HS-5 (cell line): ENCODE measurements around the gene FBN3.
"Not testable (repeated sequence)": the region's sequence is repeated elsewhere in the genome, so short reads cannot be mapped to it uniquely, and the experiment has no call there.

Experiments
- DNase-seq: peaks from one replicate; pipeline ENCODE4 v3.0.0-alpha.2; 2012; ENCODE audit warnings: low read depth

FBN3 gene

GRCh38 chr19:8056533-8056932, 92.9 kb downstream of the FBN3 start:
- no peak for DNase-seq

DNA sequence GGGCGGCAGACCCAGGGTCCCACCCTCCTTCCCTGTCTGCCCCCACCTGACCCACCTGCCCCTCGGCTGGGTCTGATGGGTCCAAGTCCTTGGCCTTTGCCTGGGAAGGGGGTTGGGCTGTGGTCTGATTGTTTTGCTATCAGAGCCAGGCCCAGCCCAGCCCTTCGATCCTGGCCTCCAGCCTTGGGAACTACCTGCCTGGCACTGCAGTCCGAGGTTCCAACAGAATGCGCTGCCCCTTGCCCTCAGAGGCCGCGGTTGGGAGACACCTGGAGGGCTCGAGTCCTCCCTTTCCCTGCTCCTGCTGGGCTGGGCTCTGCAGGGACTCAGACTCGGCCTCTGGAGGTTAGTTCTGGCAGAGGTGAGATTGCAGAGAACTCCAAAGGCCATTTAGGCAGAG, 95.2 kb downstream of the FBN3 start:
- DNase-seq, result no peak

- no peak for DNase-seq
These were observed 96.9 kb downstream of the FBN3 start, which contains the start of gene CCL25 for GRCh38 chr19:8052464-8052859. Gene CCL25 (plus strand): TSS chr19:8052760. CDS start chr19:8053050, 290 bp downstream.

GRCh38 chr19:8050274-8051096, 98.9 kb downstream of the FBN3 start:
- no peak for DNase-seq

DNA sequence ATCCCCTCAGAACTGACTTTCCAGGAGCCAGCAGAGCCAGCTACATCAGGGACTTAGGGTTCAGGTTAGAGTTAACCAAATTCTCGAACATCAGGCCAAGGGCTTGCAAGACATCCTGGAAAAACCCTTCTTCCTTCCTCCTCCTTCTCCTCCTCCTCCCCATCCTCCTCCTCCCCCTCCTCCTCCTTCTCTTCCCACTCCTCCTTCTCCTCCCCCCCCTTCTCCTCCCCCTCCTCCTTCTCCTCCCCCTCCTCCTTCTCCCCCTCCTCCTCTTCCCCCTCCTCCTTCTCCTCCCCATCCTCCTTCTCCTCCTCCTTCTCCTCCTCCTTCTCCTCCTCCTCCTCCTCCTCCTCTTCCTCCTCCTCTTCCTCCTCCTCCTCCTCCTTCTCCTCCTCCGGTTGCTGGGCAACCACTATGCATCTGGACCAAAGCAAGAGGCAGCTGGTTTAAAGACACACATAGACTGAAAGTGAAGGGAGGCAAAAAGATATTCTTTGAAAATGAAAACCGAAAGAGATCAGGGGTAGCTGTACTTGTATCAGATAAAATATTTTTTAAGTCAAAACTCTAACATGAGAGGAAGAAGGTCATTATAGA, 102.7 kb downstream of the FBN3 start:
- DNase-seq, result no peak

- DNase-seq, result no peak
These were observed 103.4 kb downstream of the FBN3 start for GRCh38 chr19:8045872-8046568.

DNA sequence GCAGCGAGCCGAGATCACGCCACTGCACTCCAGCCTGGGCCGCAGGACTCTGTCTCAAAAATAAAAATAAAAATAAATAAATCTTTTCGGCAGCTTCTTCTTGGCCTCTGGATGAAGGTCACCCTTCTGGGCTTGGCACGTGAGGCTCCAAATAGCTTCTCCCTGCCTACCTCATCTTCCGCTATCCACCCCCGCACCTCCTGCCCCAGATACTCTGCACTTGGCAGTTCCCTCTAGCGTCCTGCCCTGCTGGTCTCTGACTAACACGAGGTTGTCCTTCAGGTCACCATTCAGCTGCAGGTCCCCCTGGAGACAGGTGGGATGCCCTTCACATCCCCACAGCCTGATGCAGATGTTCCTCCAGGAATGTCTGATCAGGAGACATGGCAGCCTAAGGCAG, 105.4 kb downstream of the FBN3 start:
- DNase-seq, result no peak

- no peak for DNase-seq
These were observed 106.5 kb downstream of the FBN3 start for GRCh38 chr19:8042900-8043299.

DNA sequence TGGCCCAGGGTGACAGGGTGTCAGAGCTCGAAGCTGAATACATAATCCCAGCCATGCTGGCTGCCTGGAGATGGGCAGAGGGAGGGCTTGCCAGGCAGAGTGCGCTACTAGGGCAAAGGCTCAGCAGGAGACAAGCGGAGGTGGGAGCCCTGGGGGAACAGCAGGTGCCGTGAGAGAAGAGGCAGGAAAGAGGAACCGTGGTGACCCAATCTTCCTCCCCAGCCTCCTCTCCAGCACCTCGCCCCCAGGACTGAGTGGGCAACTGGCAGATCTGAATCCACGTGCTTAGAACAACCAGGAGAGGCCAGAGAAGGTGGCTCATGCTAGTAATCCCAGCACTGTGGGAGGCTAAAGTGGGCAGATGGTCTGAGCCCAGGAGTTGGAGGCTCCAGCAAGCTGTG, 107.9 kb downstream of the FBN3 start:
- DNase-seq, result no peak

- no peak for DNase-seq
These were observed 110.2 kb downstream of the FBN3 start for GRCh38 chr19:8039231-8039630.

DNA sequence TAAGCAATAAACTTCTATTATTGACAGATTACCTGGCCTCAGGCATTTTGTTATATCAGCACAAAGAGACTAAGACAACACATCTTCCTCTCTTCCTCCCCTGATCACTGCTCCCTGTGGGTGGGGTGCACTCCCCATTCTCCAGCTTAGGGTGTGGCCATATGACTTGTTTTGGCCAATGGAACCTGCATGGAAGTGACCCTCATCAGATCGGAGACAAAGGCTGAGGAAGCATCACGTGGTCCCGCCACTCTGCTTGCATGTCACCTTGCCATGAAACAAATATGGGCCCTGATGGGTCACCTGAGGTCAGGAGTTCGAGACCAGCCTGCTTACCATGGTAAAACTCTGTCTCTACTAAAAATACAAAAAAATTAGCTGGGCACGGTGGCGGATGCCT, 110.6 kb downstream of the FBN3 start:
- DNase-seq, result no peak

DNA sequence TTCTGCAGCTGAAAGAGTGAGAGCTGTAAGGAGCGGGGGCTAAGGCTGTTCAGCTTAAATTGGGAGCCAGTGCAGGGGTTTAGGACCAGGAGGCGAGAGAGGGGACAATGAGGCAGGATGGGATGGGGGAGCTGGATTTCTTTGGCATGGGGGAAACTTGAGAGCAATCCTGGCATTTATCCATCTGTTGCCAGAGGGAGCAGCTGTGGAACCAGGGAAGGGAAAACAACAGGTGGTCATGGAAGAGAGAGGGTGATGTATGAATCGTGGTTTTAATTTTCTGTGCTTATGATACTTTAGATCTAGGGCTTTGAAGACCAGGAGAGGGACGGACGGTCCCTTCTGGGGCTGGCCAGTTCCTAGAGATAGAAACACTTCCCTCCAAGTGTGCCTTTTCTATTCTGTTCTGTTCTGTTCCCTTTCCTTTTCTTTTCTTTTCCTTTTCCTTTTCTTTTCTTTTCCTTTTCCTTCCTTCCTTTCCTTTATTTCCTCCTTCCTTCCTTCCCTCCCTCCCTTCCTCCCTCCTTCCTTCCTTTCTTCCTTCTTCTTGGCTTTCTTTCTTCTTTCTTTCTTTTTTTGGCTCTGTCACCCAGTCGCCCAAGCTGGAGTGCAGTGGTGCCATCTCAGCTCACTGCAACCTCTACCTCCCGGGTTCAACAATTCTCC, 112.8 kb downstream of the FBN3 start:
- DNase-seq, result no peak

GRCh38 chr19:8034178-8034525, 115.2 kb downstream of the FBN3 start:
- DNase-seq, result no peak

DNA sequence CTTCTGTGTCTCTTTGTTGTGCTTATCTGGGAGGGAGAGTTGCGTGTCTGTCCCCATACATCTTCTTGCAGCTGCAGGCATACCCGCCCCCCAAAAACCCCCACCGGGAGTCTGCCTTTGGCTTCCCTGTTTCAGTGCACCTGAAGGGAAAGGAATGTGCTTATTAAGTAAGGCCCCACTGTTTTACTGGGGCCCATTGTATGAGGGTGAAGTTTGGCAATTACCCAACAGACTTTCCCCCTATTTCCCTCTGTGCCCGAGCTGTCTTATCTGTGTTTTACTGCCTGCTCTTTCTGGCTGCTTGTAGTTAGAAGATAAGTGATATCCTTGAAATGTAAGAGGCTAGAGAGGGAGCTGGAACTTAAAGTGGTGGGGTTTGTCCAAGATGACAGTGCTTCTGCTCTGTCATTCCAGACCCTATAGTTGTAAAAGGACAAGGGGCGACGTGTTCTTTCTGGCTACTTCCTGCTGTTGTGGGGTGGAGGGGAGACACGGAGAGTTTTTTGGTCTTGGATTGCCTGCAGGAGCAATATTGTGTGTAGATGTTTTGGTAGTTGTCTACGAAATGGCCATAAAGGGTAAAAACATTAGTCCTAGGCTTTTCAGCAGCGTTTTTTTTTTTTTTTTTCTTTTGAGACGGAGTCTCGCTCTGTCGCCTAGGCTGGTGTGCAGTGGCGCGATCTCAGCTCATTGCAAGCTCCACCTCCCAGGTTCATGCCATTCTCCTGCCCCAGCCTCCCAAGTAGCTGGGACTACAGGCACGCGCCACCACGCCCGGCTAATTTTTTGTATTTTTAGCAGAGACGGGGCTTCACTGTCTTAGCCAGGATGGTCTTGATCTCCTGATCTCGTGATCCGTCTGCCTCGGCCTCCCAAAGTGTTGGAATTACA, 115.9 kb downstream of the FBN3 start:
- DNase-seq, result not testable (repeated sequence)

- no peak for DNase-seq
These were observed 118.4 kb downstream of the FBN3 start for GRCh38 chr19:8030960-8031359.

GRCh38 chr19:8028951-8029491, 120.4 kb downstream of the FBN3 start:
- DNase-seq, result no peak

DNA sequence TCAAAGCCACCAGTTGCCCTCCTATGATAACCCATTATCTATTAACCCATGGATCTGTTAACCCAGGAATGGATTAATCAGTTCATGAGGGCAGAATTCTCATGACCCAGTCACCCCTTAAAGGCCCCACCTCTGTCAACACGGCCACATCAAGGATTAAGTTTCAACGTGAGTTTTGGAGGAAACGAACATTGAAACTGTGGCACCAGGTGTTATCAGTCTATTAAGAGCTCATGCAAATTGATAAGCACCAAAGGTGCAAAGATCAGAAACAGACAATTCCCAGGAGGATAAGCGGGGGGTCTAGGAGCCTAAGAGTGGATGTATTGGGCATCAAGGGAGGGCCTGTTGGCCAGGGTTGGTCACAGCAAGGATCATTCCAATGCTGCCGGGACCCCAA, 124.1 kb downstream of the FBN3 start:
- no peak for DNase-seq

GRCh38 chr19:8024256-8024655, 125.1 kb downstream of the FBN3 start:
- DNase-seq, result not testable (repeated sequence)

DNA sequence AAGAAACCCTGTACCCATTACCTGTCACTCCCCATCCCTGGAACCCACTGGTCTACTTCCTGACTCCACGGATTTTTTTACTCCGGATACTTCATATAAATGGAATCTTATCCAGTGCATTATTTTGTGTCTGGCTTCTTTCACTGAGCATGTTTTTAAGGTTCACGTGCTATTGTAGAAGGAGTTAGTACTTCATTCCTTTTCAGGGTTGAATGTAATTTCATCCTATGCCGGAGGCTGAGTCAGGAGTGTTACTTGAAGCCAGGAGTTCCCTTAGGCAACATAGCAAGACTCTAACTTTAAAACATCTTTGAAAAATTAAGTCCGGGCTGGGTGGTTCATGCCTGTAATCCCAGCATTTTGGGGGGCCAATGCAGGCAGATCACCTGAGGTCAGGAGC, 126.0 kb downstream of the FBN3 start:
- DNase-seq, result no peak

- no peak for DNase-seq
These were observed 127.1 kb downstream of the FBN3 start for GRCh38 chr19:8022275-8022674.

DNA sequence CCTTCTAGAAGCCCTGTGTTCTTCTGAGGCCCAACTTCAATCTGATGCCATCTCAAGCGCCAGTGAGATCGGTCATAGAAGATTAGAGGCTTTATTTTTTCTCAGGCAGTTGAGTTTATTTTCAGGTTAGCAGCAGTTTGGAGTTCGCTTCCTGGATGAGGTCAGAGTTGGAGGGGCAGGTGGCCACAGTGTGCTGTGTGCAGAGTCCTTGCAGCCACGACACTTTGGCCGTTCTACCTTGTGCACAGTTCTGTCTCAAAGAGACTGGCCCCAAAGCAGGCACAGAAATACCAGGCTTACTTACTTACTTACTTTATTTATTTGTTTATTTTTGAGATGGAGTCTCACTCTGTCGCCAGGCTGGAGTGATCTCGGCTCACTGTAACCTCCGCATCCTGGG, 128.0 kb downstream of the FBN3 start:
- no peak for DNase-seq
